HepG2 (cell line): ENCODE data around the gene ADCY5. TPM values are rescaled to one million over a fixed set of nuclear protein-coding genes. Genes with fewer than 3 reads are reported as not detected.
A peak's percentile ranks its signal among the peaks of the same experiment; 100 is the strongest.

Source experiments
- ATAC-seq: fragments of 200-7000 bp; cut with Tn5 transposase; 3 replicates; pipeline ENCODE4 v1.9.1; 2020; ENCODE audit warnings: mild to moderate bottlenecking, moderate library complexity
- BruUV-seq: library from RNA; stranded (reverse); fragments of 400-500 nt; replicated peaks from 2 replicates; lab custom pipeline; 2021; lab: Mats Ljungman, UMichigan
- CTCF ChIA-PET: fragments of 300-600 bp; formaldehyde crosslinking; extraction: SDS; loops from one replicate; lab custom pipeline; 2021; ENCODE audit warnings: low total read pairs, inconsistent platforms, low intra/inter-chr PET ratio; lab: Yijun Ruan, JAX
- POLR2A ChIA-PET: fragments of 350-600 bp; sonication (Branson Sonifier 250); formaldehyde crosslinking; loops from one replicate; lab custom pipeline; 2020; ENCODE audit warnings: antibody characterized with exemption, inconsistent platforms; lab: Yijun Ruan, JAX
- DNase-seq: peaks from one replicate; pipeline ENCODE4 v3.0.0-alpha.2; 2015; ENCODE audit warnings: low spot score
- FAIRE-seq: peaks from 3 replicates; lab custom pipeline; 2011; peaks lifted over from hg19 to GRCh38; lab: Jason Lieb, UNC
- H2AFZ ChIP-seq: one replicate; pipeline ENCODE4 v1.6.1; 2011; ENCODE audit warnings: low read length, inconsistent platforms
- H3K27ac ChIP-seq: fragments of 300-600 bp; 3 replicates; pipeline ENCODE4 v1.8.0; 2011; ENCODE audit warnings: mixed run types, mild to moderate bottlenecking, mixed read lengths, low read length, inconsistent platforms; ENCODE audit not compliant: insufficient read depth; ENCODE audit errors: extremely low read length
- H3K27me3 ChIP-seq, 2 experiments: fragments of 200-600 bp in 1 of 2; 2 replicates in 1 of 2; 3 replicates in 1 of 2; pipeline versions ENCODE4 v1.6.0 to v1.8.0; 2011; ENCODE audit warnings: low read length in 2 of 2, mild to moderate bottlenecking in 2 of 2, moderate library complexity in 2 of 2, inconsistent platforms in 1 of 2; ENCODE audit not compliant: insufficient read depth in 2 of 2, control insufficient read depth in 1 of 2
- H3K36me3 ChIP-seq, 2 experiments: fragments of 200-600 bp in 1 of 2; replicated peaks in 1 of 2; 2 replicates in 1 of 2; 3 replicates in 1 of 2; pipeline versions ENCODE4 v1.5.1 to v1.8.0; 2011; ENCODE audit warnings: low read length in 2 of 2, inconsistent platforms in 1 of 2; ENCODE audit not compliant: insufficient read depth in 2 of 2, control insufficient read depth in 1 of 2
- H3K4me1 ChIP-seq: 2 replicates; pipeline ENCODE4 v1.5.1; 2012; ENCODE audit warnings: low read length, inconsistent platforms; ENCODE audit not compliant: insufficient read depth
- H3K4me2 ChIP-seq: 2 replicates; pipeline ENCODE4 v1.6.0; 2011; ENCODE audit warnings: low read depth, low read length, inconsistent platforms
- H3K4me3 ChIP-seq, 3 experiments: fragments of 200-600 bp in 1 of 3; sonication (generic), shearing (Covaris generic) in 1 of 3; replicated peaks in 1 of 3; 2 replicates each; pipeline ENCODE4 v1.5.1; 2011 to 2016; ENCODE audit warnings: low read length in 3 of 3, inconsistent platforms in 2 of 3, low read depth in 2 of 3, mild to moderate bottlenecking in 2 of 3, control low read depth in 1 of 3, mixed read lengths in 1 of 3; ENCODE audit not compliant: insufficient read depth in 1 of 3
- H3K79me2 ChIP-seq: one replicate; pipeline ENCODE4 v1.6.1; 2011; ENCODE audit warnings: low read length, inconsistent platforms; ENCODE audit not compliant: insufficient read depth
- H3K9ac ChIP-seq: 2 replicates; pipeline ENCODE4 v1.6.0; 2011; ENCODE audit warnings: mild to moderate bottlenecking, low read depth, low read length, inconsistent platforms; ENCODE audit not compliant: insufficient read depth
- H3K9me3 ChIP-seq: 2 replicates; pipeline ENCODE4 v1.5.1; 2012; ENCODE audit warnings: mild to moderate bottlenecking, low read length
- H4K20me1 ChIP-seq: 2 replicates; pipeline ENCODE4 v1.6.0; 2011; ENCODE audit warnings: inconsistent platforms, mild to moderate bottlenecking, low read length, moderate library complexity; ENCODE audit not compliant: insufficient read depth
- CBX1 ChIP-seq: IDR thresholded peaks from one replicate; pipeline ENCODE4 v1.6.1; 2016; ENCODE audit warnings: antibody characterized with exemption, low read depth
- CHCHD3 ChIP-seq: sonication (generic); formaldehyde crosslinking; IDR thresholded peaks from 2 replicates; pipeline ENCODE4 v1.8.0; 2022; ENCODE audit warnings: mild to moderate bottlenecking, missing genetic modification reagents, moderate library complexity
- HNRNPK ChIP-seq: fragments of 200-400 bp; formaldehyde crosslinking; IDR thresholded peaks from 2 replicates; pipeline ENCODE4 v1.6.1; 2018; ENCODE audit warnings: low read length, low read depth, moderate library complexity, mild to moderate bottlenecking; ENCODE audit not compliant: poor library complexity, severe bottlenecking
- RFXANK ChIP-seq: IDR thresholded peaks from 2 replicates; pipeline ENCODE4 v1.6.1; 2016
- ZBTB1 ChIP-seq: sonication (generic); formaldehyde crosslinking; IDR thresholded peaks from 2 replicates; pipeline ENCODE4 v1.4.0; 2020; ENCODE audit warnings: missing genetic modification reagents, borderline replicate concordance
- ZNF251 ChIP-seq: sonication (generic); formaldehyde crosslinking; IDR thresholded peaks from 2 replicates; pipeline ENCODE4 v1.9.0; 2021; ENCODE audit warnings: mild to moderate bottlenecking, missing genetic modification reagents
- ZNF546 ChIP-seq: sonication (generic); formaldehyde crosslinking; conservative IDR thresholded peaks from 2 replicates; pipeline ENCODE4 v1.8.1; 2023; ENCODE audit warnings: mild to moderate bottlenecking, missing genetic modification reagents
- WGBS: methylation state at CpG from one replicate; pipeline ENCODE4 v1.1.6; 2017; ENCODE audit warnings: low lambda C conversion rate; 5-methylcytosine and 5-hydroxymethylcytosine counted together
- in situ Hi-C: cut with HindIII; loops from 2 replicates; pipeline ENCODE4 v1.10.0; 2017; ENCODE audit warnings: low pct_unique_long_range_greater_than_20kb; ENCODE audit not compliant: extremely low pct_ligation_motif_present
- intact Hi-C: fragments of 100-400 bp; cut with micrococcal nuclease; formaldehyde crosslinking; loops from one replicate; pipeline ENCODE4 v1.10.0; 2022; ENCODE audit not compliant: unreplicated experiment
- polyA plus RNA-seq, 8 experiments: library from polyadenylated mRNA; depleted of rRNA in 3 of 8; stranded (reverse) in 7 of 8; unstranded in 1 of 8; fragments of >200 nt; fragmentation: Illumina TruSeq in 4 of 8; extraction: Trizol in 4 of 8; gene quantifications; 2 replicates each; pipeline versions ENCODE4 v1.2.1 to v1.2.3, GENCODE V29; 2011 to 2016; ENCODE audit warnings: low read depth in 4 of 8, missing spikeins in 1 of 8, mixed read lengths in 1 of 8; ENCODE audit not compliant: insufficient read depth in 1 of 8
- total RNA-seq, 5 experiments: library from RNA; depleted of rRNA; stranded (reverse); fragments of >200 nt; fragmentation: Illumina TruSeq; extraction: Trizol; gene quantifications; 2 replicates each; pipeline ENCODE4 v1.2.3, GENCODE V29; 2016; ENCODE audit warnings: low read depth in 1 of 5
- TF ChIP-seq, protein P1 (sequence below): sonication (generic); formaldehyde crosslinking; IDR thresholded peaks from 2 replicates; pipeline ENCODE4 v1.4.0; 2020; ENCODE audit warnings: low read depth, mild to moderate bottlenecking, missing genetic modification reagents

ADCY5 gene
- total and polyA plus RNA-seq, 2 of the 13 experiments (the other 11 are each of a cell fraction or from before 2014, with no cell fraction given): not detected

DNA sequence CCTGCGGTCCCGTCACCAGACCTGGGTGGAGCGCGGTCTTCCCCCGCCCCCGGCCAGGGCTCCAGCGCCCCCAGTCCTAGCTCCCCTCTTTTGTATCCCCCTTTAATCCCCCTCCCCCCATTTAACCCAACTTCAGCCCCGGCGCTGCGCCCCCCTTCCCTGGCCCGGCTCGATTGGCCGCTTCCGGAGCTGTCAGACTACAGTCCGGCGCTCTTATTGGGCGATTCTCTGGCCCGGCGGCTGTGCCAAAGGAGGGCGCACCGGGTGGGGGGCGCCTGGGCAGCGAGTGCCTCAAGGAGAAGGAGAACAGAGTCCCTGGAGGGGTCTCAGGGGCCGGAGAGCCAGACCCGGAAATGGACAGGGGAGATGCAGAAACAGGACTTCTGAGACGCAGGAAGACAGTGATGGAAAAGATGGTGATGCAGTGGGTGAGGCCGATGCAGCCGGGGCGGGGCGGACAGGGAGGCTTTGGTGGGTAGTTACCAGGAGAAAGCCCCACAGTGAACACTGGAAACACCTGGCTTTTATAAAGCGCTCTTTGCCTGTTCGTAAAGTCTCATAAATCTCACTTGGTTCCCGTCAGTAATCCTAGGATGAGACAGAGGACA, 1.2 kb upstream of the ADCY5 start:
- POLR2A ChIA-PET: no interaction called here
- ATAC-seq: no peak

More for the DNA sequence above, 1.2 kb upstream of the ADCY5 start:
- Histone ChIP-seq H2AFZ (no peak overlapping the region), H3K4me1 (peaks cover 20% of the 10 kb centered on the region), H3K79me2 (no peaks in the 10 kb centered on the region), H3K27me3 (peaks cover 0 to 21% of the 10 kb centered on the region in 2 experiments; a peak in 3 of 5 replicates), H3K27ac (no peak overlapping the region), H3K4me3 (peak overlapping the region in 1 of 3 experiments; percentile 73; a peak in 2 of 6 replicates), H4K20me1 (no peaks in the 10 kb centered on the region), H3K9me3 (no peaks in the 10 kb centered on the region), H3K36me3 (no peaks in the 10 kb centered on the region), H3K9ac (no peak overlapping the region), H3K4me2 (peak overlapping the region; percentile 73)
- CTCF ChIA-PET: no interaction called here
- TF ChIP-seq, protein P1, sequence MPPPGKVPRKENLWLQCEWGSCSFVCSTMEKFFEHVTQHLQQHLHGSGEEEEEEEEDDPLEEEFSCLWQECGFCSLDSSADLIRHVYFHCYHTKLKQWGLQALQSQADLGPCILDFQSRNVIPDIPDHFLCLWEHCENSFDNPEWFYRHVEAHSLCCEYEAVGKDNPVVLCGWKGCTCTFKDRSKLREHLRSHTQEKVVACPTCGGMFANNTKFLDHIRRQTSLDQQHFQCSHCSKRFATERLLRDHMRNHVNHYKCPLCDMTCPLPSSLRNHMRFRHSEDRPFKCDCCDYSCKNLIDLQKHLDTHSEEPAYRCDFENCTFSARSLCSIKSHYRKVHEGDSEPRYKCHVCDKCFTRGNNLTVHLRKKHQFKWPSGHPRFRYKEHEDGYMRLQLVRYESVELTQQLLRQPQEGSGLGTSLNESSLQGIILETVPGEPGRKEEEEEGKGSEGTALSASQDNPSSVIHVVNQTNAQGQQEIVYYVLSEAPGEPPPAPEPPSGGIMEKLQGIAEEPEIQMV: no peak
- TF ChIP-seq CBX1 (no peak), RFXANK (CRISPR knock-in tag) (no peak), ZBTB1 (no peak), ZNF251 (CRISPR knock-in tag) (no peak), HNRNPK (peak; percentile 55), CHCHD3 (CRISPR knock-in tag) (no peak), ZNF546 (no peak)
- WGBS: 48% methylated on average over 33 of the region's 33 CpGs
- BruUV-seq: no TSS peak
- FAIRE-seq (no peak), DNase-seq (no peak)
- in situ Hi-C loops: no loop called here
- intact Hi-C loops: no loop called here
